Left colon (tissue), 2 donors: ENCODE results near the gene CACHD1. TPM values are rescaled to one million over a fixed set of nuclear protein-coding genes. Genes with fewer than 3 reads are reported as not detected.
"Not testable (repeated sequence)": the region's sequence is repeated elsewhere in the genome, so short reads cannot be mapped to it uniquely, and the experiment has no call there.

Experiments used
- ATAC-seq: fragments of 200-7000 bp; cut with Tn5 transposase; one replicate; pipeline ENCODE4 v1.9.1; 2020; ENCODE audit warnings: mild to moderate bottlenecking, moderate library complexity
- DNase-seq, 2 donors: peaks; one replicate each; pipeline ENCODE4 v3.0.0-alpha.2; 2020
- intact Hi-C, 2 donors: fragments of 100-400 bp; cut with DNase I in 1 of 2; cut with micrococcal nuclease in 1 of 2; formaldehyde crosslinking; loops; one replicate each; pipeline versions ENCODE4 v1.11.2 to v1.14.0; 2022; cut with DNase I, micrococcal nuclease
- total RNA-seq, 2 donors: library from RNA; stranded (reverse); fragmentation: NEBNext Ultra II Directional; extraction: Animal tissue kit (Norgen Biotek cat#: 25700); gene quantifications; one replicate each; pipeline ENCODE4 v1.2.1, GENCODE V29; 2021
- donor health status: DM: no; HTN: no; CAD: no.
- donor health status: DM: yes; HTN: yes; CAD: no.

CACHD1 gene
- total RNA-seq, 2 donors from 2014 or later, result 1.4 to 2.6 TPM

DNA sequence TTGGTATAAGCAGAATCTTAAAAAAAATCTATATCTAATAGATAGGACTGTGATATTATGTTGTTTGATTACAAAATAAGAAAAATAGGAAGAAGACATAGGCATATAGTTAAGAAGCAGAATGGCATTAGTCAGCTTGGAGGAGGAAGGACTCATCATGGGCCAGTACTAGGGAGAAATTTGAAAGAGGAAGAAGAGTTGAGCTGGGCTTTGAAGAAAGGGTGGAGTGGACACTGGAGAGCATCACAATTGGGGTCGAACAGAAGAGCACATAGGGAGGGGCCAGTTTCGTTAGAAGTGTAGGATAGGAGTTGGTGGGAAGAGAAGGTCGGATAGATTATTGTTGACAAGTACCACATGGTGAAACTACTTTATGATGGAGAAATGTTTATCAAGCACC, 129.3 kb downstream of the CACHD1 start:
- ATAC-seq, result no peak
- DNase-seq, result no peak

DNA sequence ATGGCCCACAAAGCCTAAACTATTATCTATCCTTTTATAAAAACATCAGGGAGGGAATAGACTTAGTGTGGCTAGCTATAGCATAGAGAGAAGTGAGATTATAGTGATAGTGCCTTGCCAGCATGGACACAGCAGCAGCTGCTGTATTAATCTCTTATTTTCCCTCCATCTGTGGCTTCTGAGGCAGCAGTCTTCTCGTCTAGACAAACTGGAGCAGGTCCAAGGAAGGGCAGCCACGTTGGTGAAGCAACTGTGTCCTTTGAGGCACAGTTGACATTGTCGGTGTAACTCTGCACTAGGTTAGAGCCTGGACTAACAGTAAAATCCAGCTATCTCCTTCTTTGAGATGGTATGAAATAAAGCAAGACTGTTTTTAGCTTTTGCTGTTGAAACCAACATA, 131.3 kb downstream of the CACHD1 start:
- DNase-seq, result no peak
- intact Hi-C loops, result no loop called here
- no peak for ATAC-seq

More for the DNA sequence above, 129.3 kb downstream of the CACHD1 start:
- intact Hi-C loops, result no loop called here

DNA sequence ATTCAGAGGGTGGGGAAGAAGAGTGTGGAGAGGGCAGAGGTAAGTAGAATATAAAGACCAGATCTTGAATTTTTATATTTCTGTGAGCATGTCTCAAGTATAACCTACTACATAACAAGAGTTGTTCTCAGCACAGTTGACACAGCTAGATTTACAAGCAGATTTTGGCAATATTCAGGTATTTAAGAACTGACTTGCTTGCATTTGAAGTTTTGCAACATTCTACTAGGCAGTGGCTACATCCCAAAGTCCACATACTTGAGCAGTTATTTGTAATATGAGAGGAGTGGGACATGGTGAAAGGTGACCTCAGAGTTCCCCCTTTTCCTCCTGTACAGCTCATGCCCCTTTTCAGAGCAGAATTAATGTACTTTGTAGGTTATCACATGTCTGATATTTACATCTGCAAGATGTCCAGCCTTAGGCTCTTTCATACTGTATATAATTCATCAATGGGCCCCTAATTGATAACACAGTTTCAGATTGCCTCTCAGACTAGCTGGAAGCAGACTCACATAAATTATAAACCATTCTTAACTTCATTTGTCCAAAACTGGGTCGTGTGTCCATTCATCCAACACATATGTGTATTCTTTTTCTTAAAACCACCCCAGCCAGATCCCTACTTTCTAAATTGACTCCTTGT, 138.2 kb downstream of the CACHD1 start:
- DNase-seq (no peak), ATAC-seq (no peak)
- intact Hi-C loops, result no loop called here

DNA sequence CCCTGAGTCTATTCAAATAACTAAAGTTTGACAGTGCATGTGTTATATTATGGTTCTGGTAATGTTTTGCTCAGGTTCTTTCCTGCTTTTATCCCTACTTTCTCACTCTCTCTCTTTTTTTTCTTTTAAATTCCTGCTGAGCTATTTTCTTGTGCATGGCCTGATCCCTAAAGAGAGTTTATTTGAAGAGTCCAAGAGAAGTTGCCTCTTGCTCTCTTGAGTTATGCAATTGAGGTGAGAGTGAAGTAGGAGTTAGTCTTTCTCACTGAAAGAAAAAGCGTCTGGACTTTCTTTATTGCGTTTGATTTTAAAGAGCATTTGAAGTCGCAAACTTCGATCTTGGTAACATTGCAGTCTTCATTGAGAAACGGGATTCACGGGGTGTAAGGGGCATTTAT, 138.7 kb downstream of the CACHD1 start:
- no peak for ATAC-seq
- intact Hi-C loops, result no loop called here

DNA sequence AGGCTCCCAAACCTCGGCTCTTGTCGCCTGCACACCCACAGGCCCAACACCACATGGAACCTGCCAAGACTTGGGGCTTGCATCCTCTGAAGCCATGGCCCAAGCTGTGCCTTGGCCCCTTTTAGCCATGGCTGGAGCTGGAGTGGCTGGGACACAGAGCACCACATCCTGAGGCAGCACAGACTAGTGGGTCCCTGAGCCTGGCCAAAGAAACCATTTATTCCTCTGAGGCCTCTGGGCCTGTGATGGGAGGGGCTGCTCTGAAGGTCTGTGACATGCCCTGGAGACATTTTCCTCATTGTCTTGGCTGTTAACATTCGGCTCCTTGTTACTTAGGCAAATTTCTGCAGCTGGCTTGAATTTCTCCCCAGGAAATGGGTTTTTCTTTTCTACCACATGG, 141.0 kb downstream of the CACHD1 start:
- intact Hi-C loops, DNase-seq, ATAC-seq: not testable (repeated sequence)

More for the DNA sequence above, 138.7 kb downstream of the CACHD1 start:
- no peak for DNase-seq

DNA sequence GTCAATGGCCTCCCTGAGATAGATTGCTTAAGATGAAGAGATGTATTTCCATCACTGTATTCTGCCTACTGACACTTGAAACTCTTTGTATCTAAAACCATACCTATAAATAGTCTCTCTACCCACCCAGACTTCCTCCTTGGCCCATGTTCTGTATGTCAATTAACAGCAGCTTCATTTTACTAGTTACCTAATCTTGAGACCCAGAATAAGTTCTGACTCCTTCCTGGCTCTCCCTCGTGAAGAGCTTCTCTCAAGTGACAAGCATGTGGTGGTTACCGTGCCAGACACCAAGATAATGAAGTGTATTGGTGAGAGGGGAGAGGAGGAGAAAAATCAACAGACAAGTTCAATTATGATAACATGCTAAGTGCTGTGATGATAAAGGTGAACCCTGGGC, 146.1 kb downstream of the CACHD1 start:
- ATAC-seq, result no peak
- intact Hi-C loops, result no loop called here
- no peak for DNase-seq

DNA sequence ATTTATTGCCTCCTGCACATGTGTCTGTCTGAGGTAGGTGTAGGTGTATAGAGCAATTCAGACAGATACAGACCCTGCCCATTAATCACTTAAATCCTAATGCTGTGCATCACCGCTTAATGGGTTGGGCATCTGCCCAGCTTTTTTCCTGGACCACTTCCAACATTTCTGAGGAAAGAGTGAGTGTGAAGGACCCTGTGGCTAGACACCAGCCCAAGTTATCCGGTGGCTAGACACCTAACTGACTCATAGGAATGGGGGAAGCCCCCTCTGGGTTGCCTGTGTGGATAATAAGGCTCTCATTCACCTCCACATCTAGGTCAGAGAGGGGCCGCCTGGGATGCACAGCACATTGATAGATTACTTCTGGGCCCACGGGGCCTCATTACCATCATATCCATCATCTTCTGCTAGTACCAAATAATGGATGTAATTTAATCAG, 153.8 kb downstream of the CACHD1 start:
- ATAC-seq (no peak), DNase-seq (no peak)

DNA sequence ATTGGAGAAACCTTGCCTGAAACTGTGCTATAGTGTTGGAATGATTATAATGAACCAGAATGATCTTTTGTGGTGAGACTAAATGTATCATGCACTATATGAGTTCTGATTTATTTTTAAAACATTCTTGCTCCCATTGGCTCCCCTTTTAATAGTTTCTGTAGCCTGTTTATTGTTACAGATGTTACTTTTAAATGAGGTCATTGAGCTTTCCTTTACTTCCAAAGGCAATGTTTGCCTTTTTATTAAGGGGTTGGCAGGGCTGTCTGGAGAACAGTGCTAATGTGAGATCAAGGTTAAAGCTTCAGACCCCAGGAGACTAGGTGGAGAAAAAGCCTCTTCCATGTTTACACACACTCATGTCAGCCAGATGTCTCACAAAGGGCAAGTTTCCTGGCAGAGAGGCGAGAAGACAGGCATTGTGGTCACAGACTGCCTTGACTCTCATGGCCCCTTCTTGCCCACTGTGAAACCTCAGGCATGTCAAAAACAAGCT, 154.3 kb downstream of the CACHD1 start:
- ATAC-seq (no peak), DNase-seq (no peak)
- intact Hi-C loops, result no loop called here

More for the DNA sequence above, 153.8 kb downstream of the CACHD1 start:
- intact Hi-C loops, result no loop called here

DNA sequence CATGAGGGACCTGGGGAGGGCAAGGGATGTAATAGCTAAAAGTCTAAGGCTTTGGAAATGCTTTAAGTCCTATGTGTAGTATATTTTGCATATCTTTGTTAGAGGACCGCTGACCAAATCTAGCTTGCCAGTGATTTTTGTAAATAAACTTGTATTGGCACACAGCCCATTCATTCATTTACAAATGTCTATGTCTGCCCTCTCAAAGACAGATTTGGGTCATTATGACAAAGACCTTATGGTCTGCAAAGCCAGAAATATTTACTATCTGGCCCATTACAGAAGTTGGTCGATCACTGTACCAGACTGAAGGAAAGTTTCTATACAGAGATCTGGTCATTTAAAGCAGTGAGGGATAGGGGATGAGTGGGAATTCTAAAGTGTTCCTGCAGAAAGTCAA, 154.9 kb downstream of the CACHD1 start:
- no peak for DNase-seq
- no peak for ATAC-seq

DNA sequence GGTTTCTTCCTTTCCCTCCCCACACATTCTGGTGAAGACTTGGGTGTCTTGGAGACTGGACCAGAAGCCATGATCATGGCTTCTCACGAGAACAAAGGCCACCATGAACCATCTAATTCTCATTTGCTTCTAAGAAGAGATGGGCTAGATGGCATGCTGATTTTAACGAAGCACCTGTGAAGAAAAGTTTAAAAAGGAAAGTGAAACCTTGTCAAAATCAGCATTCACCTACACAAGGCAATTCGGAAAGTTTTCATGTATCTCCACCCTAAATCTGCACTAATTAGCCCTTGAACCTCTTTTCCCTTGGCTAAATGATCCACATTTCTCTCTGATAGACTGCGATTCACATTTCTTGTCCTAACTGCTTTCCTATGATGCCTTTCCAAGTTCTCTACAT, 160.7 kb downstream of the CACHD1 start:
- DNase-seq (no peak), ATAC-seq (no peak)
- intact Hi-C loops, result no loop called here

More for the DNA sequence above, 154.9 kb downstream of the CACHD1 start:
- intact Hi-C loops, result no loop called here

DNA sequence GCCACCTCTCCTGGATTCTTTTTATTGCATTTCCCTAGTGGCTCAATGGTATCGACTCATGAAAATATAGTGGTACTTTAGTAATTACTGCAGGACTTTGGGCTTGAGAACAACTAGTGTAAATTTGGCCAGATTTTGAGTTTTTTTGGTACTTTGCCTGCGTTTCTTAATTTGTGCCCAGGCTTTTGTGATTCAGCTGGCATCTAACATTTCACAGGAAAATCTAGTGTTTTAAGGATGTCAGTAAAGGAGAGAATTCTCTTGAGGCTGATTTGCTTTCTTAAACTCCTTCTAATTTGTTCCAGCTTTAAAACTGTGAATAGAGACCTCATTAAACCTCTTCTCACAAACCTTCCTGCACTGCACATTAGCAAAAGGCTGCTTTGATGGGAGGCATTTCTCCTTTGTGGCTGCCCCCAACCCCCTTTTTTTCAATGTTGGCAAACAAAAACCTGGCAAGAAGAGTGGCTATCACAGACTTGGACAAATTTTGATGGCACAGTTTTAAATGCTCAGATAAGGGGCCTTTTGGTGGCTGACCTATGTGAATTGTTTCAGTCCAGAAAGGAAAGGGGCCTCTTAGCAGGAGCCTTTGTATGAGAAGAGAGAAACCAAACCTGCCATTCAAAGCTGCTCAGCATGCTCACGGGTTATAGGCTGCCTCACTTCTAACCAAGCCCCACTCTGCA, 161.6 kb downstream of the CACHD1 start:
- ATAC-seq (no peak), DNase-seq (no peak)
- intact Hi-C loops, result no loop called here

DNA sequence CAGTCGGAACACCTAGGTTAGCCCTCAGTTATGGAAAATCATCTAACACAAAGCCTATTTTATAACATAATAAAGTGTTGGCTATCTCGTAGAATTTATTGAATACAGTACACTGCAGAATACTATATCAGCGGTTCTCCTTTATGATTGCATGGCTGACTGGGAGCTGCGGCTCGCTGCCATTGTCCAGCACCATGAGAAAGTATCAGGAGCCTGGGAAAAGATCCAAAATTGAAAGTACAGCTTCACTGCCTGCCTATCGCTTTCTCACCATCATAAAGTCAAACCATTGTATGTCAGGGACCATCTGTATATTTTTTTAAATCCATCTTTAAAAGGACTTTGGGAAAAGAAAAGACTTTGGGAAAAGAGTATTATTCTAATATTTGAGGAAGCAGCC, 163.0 kb downstream of the CACHD1 start:
- no peak for DNase-seq
- intact Hi-C loops, result no loop called here
- no peak for ATAC-seq

DNA sequence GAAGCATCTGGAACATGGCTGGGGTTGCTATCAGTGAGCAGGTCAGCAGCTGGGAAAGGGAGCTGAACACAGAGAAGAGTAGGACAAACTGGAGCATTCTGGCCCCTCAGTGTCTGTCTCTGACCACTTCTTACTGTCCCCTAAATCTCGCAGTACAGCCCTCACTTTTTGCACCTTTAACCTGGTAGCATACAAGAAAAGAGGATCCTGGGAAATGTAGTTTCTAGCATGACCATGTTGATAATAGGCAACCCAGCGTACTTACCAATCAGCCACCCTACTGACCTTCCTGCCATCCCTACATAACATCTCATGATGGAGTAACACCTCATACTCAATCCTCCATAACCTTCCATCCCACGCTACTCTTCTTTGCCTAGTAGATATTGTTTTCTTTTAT, 175.8 kb downstream of the CACHD1 start:
- DNase-seq, result no peak
- ATAC-seq, result no peak
- intact Hi-C loops, result no loop called here

DNA sequence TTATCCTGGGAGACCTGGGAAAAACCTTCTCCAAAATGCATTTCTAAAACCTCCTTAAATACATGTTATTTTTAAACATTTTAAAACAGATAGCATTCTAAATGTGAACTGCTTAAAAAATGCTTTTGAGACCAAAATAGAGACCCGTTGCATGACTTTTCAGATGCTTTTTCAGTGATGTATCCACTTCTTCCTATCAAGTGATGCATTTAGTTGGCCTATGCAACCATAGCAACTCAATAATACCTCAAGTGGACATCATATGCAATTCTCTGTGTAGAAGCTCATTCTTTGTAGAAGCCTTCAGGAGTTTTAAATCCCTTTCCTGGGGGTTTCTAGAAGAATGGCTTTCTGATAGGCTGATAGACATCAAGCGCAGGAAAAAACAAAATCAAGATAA, 180.5 kb downstream of the CACHD1 start:
- DNase-seq, result no peak
- ATAC-seq, result no peak
- intact Hi-C loops, result no loop called here

DNA sequence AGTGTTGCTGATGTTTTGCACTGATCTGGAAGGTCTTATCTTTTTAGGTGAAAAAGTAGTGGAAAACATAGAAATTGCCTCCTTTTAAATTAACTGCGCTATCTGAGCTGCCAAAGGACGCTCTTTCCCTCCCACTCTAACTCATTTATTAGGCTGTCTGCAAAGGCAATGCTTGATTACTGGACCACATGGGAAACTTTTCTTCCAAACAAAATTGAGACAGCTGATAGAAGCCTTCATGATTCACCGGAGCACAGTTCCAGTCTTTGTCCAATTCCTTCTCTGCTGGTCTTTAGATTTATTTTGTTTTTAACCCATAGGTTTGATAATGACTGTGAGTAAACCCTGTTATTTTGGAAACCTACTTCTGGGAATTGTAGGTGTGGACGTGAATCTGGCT, 181.9 kb downstream of the CACHD1 start:
- ATAC-seq, result no peak
- no peak for DNase-seq
- intact Hi-C loops, result no loop called here

DNA sequence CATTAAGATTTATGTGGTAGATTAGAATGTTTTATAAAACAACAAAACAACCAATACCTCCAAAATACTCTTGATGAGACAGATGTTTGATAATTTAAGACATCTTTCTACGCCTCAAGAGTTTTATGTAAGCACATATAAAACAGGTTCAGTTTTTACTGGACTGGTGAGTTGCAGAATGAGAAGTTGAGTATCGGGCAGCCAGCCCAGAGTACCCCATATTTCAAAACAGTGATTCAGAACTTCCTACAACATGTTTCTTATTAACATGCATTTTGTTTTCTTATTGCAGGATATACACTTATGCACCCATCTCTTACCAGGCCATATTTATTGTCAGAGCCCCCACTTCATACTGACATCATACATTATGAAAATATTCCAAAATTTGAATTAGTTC, 183.5 kb downstream of the CACHD1 start:
- ATAC-seq (no peak), DNase-seq (no peak)
- intact Hi-C loops, result no loop called here

DNA sequence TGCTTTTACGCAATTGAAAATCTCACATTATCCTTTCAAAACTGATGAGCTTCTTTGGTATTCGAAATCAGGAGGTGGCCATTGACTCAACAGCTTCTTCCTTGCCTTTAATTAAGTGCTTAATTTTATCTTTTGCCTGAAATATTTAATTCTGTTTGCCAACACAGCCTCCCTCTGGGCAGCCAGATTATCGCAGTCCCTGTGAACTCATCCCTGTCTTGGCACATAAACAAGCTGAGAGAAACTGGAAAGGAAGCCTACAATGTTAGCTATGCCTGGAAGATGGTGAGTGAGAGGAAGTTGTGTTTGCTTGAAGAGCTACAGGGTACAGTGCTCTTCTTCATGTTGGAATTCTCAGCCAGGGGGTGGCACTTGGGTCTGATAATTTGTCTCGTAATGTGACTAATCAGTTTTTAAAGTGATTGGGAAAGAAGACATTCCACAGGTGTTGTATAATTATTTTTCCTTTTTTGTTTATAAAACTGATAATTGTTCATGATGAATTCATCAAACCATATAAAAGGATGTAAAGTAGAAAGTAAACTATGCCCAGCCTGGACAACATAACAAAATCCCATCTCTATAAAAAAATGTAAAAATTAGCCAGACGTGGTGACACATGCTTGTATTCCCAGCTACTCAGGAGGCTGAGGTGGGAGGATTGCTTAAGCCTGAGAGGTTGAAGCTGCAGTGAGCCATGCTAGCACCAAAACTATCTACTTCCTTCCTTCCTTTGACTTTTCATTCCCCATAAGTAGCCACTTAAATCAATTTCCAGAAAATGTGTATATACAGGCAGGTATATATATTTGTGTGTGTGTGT, 184.8 kb downstream of the CACHD1 start:
- DNase-seq (no peak), ATAC-seq (no peak)
- intact Hi-C loops, result no loop called here

DNA sequence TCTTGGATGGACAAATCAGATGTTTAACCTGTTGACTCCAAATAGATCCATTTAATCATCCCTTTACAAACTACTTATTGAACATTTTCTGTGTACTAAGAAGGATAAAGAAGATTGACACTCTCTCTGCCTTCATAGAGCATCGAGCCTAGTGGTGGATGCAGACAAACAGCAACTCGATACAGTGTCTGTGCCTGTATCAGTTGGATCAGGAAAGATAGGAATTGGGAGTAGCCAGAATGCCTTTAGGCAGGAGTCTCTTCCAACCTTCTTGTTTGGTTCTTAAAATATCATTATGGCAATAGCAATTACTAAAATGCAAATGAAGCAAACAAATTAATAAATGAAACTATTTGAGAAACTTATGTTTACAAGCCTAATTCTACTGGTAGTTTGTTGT, 185.9 kb downstream of the CACHD1 start:
- ATAC-seq, result no peak
- intact Hi-C loops, result no loop called here
- DNase-seq, result no peak

DNA sequence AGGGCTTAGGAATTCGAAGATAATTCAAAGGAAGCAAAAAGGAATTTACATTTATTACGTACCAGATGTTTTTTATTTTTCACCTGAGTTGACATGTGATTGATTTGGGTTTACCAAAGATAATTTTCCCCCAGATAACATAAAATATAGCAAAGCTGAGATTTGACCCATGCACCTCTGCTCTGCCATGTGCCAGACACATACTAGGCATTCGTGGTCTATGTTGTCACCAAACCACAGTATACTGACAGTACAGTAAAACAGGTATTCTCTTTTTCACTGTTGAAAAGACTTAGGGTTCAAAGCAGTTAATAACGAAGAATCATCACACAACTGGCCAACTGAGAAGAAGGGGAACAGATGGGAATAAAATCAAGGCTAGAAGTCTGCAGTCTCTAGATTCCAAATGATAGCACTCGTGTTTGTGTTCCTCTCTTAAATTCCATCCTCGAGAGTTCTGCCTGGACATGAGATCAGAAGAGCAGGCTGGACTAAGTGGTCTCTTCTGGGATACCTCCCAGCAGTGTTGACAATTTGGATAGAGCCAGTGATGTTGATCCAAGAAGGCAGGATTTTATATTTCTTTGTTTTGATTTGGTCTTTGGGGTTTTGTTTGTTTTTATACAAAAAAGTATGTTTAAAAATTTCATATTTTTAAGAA, 189.7 kb downstream of the CACHD1 start:
- intact Hi-C loops, result no loop called here
- no peak for ATAC-seq
- DNase-seq, result no peak
